Naive thymus-derived CD8-positive, alpha-beta T cell (primary cell): ENCODE data around the gene FAM174A. TPM values are rescaled to one million over a fixed set of nuclear protein-coding genes. Genes with fewer than 3 reads are reported as not detected.

Source experiments
- ATAC-seq, 2 donors: fragments of 150-1000 bp; cut with Tn5 transposase in 1 of 2; sonication (Bioruptor Pico), chemical (Tn5 transposase) in 1 of 2; 1 replicate in 1 of 2; 2 replicates in 1 of 2; pipeline ENCODE4 v1.10.0; 2021; ENCODE audit warnings: mild to moderate bottlenecking in 2 of 2, moderate library complexity in 2 of 2
- POLR2A ChIA-PET: fragments of 350-600 bp; sonication (Branson Sonifier 250); formaldehyde crosslinking; loops from one replicate; lab custom pipeline; 2021; ENCODE audit warnings: antibody characterized with exemption; lab: Charles Lee
- DNase-seq, 10 donors: peaks; one replicate each; pipeline versions ENCODE4 v3.0.0 to v3.0.0-alpha.2; 2020 to 2022
- H3K27ac Mint-ChIP-seq, 10 donors: one replicate each; pipeline ENCODE4 v1.8.0; 2020 to 2022; ENCODE audit warnings: mild to moderate bottlenecking in 10 of 10, mixed read lengths in 10 of 10, moderate library complexity in 4 of 10, inconsistent platforms in 1 of 10
- H3K27me3 Mint-ChIP-seq, 5 donors: one replicate each; pipeline ENCODE4 v1.8.0; 2021 to 2022; ENCODE audit warnings: mixed read lengths in 5 of 5
- H3K36me3 Mint-ChIP-seq, 3 donors: one replicate each; pipeline ENCODE4 v1.8.0; 2020 to 2022; ENCODE audit warnings: mixed read lengths in 3 of 3, mild to moderate bottlenecking in 2 of 3, inconsistent platforms in 1 of 3
- H3K4me1 Mint-ChIP-seq, 4 donors: one replicate each; pipeline ENCODE4 v1.8.0; 2021 to 2022; ENCODE audit warnings: mixed read lengths in 4 of 4
- H3K4me3 Mint-ChIP-seq, 10 donors: one replicate each; pipeline ENCODE4 v1.8.0; 2020 to 2022; ENCODE audit warnings: mild to moderate bottlenecking in 10 of 10, mixed read lengths in 10 of 10, moderate library complexity in 6 of 10, inconsistent platforms in 1 of 10
- H3K9me3 Mint-ChIP-seq, 9 donors: one replicate each; pipeline ENCODE4 v1.8.0; 2020 to 2022; ENCODE audit warnings: mixed read lengths in 9 of 9, mild to moderate bottlenecking in 3 of 9, inconsistent platforms in 1 of 9, moderate library complexity in 1 of 9
- polyA plus RNA-seq, 3 donors: library from polyadenylated mRNA; unstranded; fragments of 300-500 nt; fragmentation: Illumina TruSeq; gene quantifications; one replicate each; pipeline ENCODE4 v1.2.3, GENCODE V29; 2021
- total RNA-seq, 8 experiments: library from RNA in 2 of 8; stranded (reverse) in 2 of 8; gene quantifications; one replicate each; pipeline ENCODE4 v1.2.3 and lab custom pipeline; 2021 to 2026

The FAM174A gene
- total and polyA plus RNA-seq, 5 experiments from 2014 or later, result 4.4 to 7.5 (median 6.0) TPM

DNA sequence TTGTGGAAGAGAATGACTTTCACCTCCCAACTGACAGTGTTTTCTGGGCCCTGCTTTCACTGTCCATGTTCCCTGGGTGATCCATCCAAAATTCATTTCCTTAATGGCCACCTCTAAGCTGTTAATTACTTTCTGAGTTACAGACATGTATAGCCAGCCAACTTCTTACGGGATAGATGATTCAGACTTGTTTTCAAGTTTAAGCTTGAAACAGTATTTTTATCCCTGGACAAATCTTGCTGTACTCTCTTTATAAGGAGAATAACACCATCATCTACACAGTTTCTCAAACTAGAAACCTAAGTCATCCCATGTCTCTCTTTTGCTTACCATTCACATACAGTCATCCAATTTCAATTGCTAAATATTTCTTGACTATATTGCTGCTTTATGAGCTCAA is 6.9 kb downstream of the FAM174A start:
- Mint-ChIP-seq H3K9me3 (no peaks in the 10 kb centered on the region), H3K4me3 (no peak overlapping the region), H3K4me1 (peaks cover 17 to 49% (median 24%) of the 10 kb centered on the region in 4 donors), H3K36me3 (no peaks in the 10 kb centered on the region), H3K27me3 (no peaks in the 10 kb centered on the region), H3K27ac (no peak overlapping the region)
- ATAC-seq (no peak), DNase-seq (no peak)
- POLR2A ChIA-PET, result no interaction called here

DNA sequence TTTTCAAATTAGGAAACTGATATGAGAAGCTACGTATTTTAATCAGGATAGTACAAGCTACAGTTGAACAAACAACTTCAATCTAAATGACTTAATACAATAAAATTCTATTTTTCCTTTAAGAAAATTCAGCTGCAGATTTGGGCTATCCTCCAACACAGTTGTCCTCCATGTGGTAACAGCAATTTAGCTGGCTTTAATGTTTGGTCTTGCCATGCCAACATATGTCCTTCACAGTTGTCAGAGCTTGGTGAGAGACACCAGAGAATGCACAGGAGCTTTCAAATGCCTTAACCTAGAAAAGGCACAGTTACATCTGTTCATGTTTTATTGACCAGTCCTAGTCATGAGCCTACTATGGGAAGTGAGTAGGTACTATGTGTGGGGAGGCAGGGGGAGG is 10.8 kb downstream of the FAM174A start:
- peaks cover 7 to 40% (median 28%) of the 10 kb centered on the region in 4 donors for H3K4me1 Mint-ChIP-seq
- H3K27ac Mint-ChIP-seq, result no peak overlapping the region
- POLR2A ChIA-PET, result no interaction called here
- no peak for ATAC-seq
- H3K36me3 Mint-ChIP-seq, result peaks cover 0 to 2% (median 0%) of the 10 kb centered on the region in 3 donors
- DNase-seq, result no peak
- H3K4me3 Mint-ChIP-seq, result no peak overlapping the region
- no peaks in the 10 kb centered on the region for H3K9me3 Mint-ChIP-seq
- no peaks in the 10 kb centered on the region for H3K27me3 Mint-ChIP-seq

DNA sequence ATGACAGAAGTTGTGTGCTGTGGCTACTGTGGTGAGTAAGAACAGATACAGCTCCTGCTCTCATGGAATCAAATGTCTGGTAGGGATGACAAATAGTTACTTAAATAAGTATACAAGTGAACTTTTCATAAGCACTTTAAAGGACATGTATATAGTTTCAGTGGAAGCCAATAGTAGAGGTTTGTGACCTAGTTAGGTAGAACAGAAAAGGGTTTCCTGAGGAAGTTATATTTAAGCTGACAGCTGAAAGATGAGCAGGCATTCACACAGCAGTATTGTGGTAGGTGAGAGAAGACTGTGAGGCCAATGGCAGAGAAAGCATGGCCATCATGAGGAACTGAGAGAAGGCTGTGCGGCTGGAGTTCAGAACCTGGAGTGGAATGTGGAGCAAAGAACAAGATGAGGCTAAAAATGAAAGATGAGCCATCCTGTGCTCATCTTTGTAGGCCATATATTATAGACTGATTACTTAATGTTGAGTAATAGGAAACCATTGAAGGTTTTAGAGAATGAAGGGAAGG is 15.4 kb downstream of the FAM174A start:
- DNase-seq (no peak), ATAC-seq (no peak)
- no peaks in the 10 kb centered on the region for H3K27me3 Mint-ChIP-seq
- peaks cover 2 to 5% (median 4%) of the 10 kb centered on the region in 3 donors for H3K36me3 Mint-ChIP-seq
- POLR2A ChIA-PET, result no interaction called here
- H3K4me1 Mint-ChIP-seq, result peaks cover 5 to 20% (median 16%) of the 10 kb centered on the region in 4 donors
- H3K9me3 Mint-ChIP-seq, result peaks cover 0 to 2% (median 0%) of the 10 kb centered on the region in 9 donors
- H3K4me3 Mint-ChIP-seq, result no peak overlapping the region
- H3K27ac Mint-ChIP-seq, result peak overlapping the region in 2 of 10 donors; percentile 7 to 28

DNA sequence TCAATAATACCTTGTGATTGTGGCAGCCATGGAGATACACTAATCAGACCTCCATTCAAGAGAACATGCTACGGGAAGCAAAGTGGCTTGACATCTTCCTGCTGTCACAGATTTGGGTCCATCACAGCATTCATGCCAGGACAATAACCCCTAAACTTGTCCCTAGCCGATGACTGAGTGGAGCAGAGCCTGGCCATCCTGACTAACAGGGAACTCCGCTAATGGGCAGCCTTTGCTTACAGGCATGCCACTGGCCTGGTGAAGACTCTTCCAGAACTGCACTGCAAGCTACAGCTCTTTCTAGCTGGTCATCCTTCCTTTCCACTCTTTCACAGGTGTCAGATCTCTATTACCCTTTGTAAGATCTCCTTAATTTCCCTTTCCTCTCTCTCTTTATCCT is 16.0 kb downstream of the FAM174A start:
- POLR2A ChIA-PET, result no interaction called here
- H3K4me3 Mint-ChIP-seq, result no peak overlapping the region
- ATAC-seq (no peak), DNase-seq (no peak)
- peaks cover 2 to 6% (median 5%) of the 10 kb centered on the region in 3 donors for H3K36me3 Mint-ChIP-seq
- peaks cover 0 to 4% (median 0%) of the 10 kb centered on the region in 9 donors for H3K9me3 Mint-ChIP-seq
- peak overlapping the region in 3 of 10 donors; percentile 14 to 67 (median 39) for H3K27ac Mint-ChIP-seq
- H3K27me3 Mint-ChIP-seq, result no peaks in the 10 kb centered on the region
- peaks cover 5 to 20% (median 16%) of the 10 kb centered on the region in 4 donors for H3K4me1 Mint-ChIP-seq

DNA sequence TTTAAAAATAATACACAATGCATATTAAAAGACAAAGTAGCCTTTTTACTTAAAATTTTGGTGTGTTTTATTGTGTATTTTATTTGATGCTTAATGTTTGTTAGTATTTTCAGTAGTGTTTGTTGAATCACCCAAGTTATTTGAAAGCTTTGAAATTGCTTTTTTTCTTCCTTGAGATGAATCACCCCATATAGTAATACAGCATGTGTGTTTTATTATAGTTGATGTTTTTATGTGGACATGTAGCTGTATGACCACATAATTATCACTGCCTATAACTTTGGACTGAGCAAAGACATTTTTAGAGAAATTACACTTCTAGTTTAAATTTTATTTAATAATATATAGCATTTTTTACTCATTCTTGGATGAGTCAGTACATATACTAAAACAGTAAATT is 18.0 kb downstream of the FAM174A start:
- H3K9me3 Mint-ChIP-seq, result peaks cover 0 to 4% (median 2%) of the 10 kb centered on the region in 9 donors

DNA sequence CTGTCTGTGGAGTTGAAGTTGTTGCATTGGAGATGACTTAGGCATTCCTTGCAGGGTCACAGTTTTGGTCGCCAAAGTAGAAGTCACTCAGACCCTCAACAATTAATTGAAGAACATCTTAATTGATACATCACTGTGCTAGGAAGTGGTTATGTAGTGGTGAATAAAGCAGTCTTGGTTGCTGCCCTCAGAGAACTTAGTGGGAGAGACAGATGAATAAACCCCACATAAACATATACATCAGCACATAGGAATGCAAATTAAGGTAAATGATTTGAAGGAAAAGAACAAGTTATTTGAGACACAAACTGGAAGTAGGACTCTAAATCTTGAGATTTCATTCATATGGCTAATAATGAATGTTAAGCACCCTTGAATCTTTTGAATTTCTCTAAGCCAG is 25.7 kb downstream of the FAM174A start:
- no peak for DNase-seq
- Mint-ChIP-seq H3K27ac (no peak overlapping the region), H3K9me3 (peaks cover 0 to 5% (median 0%) of the 10 kb centered on the region in 9 donors), H3K36me3 (peaks cover 12 to 42% (median 37%) of the 10 kb centered on the region in 3 donors), H3K4me3 (no peak overlapping the region), H3K27me3 (no peaks in the 10 kb centered on the region), H3K4me1 (peaks cover 3 to 15% (median 13%) of the 10 kb centered on the region in 4 donors)
- no peak for ATAC-seq
- POLR2A ChIA-PET, result no interaction called here

More for the DNA sequence above, 18.0 kb downstream of the FAM174A start:
- Mint-ChIP-seq H3K36me3 (peaks cover 0 to 6% (median 5%) of the 10 kb centered on the region in 3 donors), H3K27me3 (no peaks in the 10 kb centered on the region), H3K4me1 (peaks cover 5 to 19% (median 16%) of the 10 kb centered on the region in 4 donors), H3K4me3 (no peak overlapping the region), H3K27ac (no peak overlapping the region)
- POLR2A ChIA-PET, result no interaction called here
- no peak for DNase-seq
- no peak for ATAC-seq

DNA sequence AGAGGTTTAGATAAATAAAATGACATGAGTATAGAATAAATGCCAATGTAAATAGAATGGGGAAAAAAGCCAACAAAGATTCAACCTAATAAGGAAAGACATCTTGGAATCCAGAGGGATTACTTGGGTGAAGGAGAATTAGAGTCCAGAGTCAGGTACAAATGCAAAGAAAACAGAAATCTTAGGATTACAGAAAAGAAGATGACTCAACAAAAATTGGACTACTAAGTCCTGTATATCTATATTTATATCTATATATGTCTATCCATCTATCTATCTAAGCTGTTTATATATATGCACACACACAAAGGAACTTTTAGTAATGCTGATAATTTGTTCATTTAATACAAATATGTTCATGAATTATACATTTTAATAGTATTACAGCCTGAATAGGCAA is 27.6 kb downstream of the FAM174A start:
- no peak for DNase-seq
- H3K4me3 Mint-ChIP-seq, result no peak overlapping the region
- H3K9me3 Mint-ChIP-seq, result peaks cover 0 to 5% (median 0%) of the 10 kb centered on the region in 9 donors
- POLR2A ChIA-PET, result no interaction called here
- no peak for ATAC-seq
- H3K36me3 Mint-ChIP-seq, result peaks cover 12 to 49% (median 42%) of the 10 kb centered on the region in 3 donors
- H3K4me1 Mint-ChIP-seq, result peaks cover 6 to 21% (median 14%) of the 10 kb centered on the region in 4 donors
- H3K27me3 Mint-ChIP-seq, result no peaks in the 10 kb centered on the region
- no peak overlapping the region for H3K27ac Mint-ChIP-seq

DNA sequence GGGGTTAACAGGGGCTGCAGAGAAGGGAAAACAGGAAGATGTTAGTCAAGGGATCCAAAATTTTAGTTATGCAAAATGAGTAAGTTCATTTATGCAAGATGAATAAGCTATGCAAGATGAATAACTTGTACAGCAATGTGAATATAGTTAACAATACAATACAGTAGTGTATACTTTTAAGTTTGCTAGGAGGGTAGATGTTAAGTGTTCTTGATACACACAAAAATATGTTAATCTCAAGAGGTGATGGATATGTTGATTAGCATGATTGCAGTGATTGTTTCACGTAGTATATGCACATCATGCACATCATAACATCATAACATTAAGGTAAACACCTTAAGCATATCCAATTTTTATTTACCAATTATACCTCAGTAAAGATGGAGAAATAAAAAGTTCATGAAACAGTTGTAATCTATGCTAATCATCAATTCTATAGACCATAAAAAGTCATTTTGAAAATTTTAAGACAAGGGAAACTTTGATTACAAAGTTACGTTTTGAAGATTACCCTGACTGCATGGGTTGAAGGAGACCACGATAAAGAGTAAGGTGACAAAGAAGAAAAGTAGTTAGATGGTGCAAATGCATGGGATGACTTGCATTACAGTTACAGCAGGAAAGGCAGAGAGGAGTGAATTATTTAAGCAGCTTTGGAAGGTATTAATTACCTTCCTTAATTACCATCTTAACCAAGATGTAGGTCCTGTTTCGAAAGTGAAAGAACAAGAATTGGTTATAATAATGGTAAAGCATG is 31.4 kb downstream of the FAM174A start:
- no peak for ATAC-seq
- POLR2A ChIA-PET, result no interaction called here
- DNase-seq, result no peak
- Mint-ChIP-seq H3K4me1 (peaks cover 3 to 11% (median 4%) of the 10 kb centered on the region in 4 donors), H3K36me3 (peaks cover 12 to 60% (median 25%) of the 10 kb centered on the region in 3 donors), H3K9me3 (no peaks in the 10 kb centered on the region), H3K4me3 (peak overlapping the region in 2 of 10 donors; percentile 8 to 72), H3K27ac (peak overlapping the region in 2 of 10 donors; percentile 8 to 64), H3K27me3 (no peaks in the 10 kb centered on the region)

DNA sequence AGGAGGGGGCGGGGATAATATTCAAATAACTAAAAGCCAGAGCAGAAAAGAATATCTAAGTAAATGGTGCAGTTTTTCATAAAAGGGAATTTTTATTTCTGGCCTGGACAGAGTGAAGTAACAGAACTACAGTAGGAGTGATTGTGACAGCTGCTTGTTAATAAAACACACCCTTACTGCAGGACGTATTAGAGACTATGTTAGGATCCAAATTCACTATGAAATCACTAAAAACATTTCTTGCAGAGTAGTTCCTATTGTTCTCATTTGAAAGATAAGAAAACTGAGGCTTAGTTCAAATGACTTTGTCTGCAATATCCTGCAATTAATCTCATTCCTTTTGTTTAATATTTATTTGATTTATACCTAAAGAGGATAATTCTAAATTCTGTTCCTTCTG is 39.5 kb downstream of the FAM174A start:
- Mint-ChIP-seq H3K27me3 (no peaks in the 10 kb centered on the region), H3K36me3 (peaks cover 0 to 17% (median 13%) of the 10 kb centered on the region in 3 donors), H3K4me3 (no peak overlapping the region), H3K27ac (no peak overlapping the region), H3K4me1 (peaks cover 0 to 2% (median 0%) of the 10 kb centered on the region in 4 donors), H3K9me3 (peaks cover 0 to 3% (median 0%) of the 10 kb centered on the region in 9 donors)
- ATAC-seq (no peak), DNase-seq (no peak)
- POLR2A ChIA-PET, result no interaction called here

DNA sequence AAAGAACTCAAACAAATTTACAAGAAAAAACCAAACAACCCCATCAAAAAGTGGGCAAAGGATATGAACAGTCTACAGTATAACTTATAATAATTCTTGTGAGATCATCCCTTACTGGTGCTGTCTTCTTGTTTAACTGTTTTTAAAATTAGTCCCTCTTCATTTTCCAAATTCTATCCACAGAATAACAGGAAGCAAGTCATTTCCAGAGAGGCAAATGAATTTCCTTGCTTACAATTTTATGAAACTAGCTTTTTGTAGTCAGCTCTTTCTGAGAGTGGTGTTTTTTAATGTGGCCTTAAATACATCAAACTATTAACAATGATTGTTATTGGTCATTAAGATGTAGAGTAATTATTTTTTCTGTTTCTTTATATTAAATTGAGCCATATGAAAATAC is 40.6 kb downstream of the FAM174A start:
- H3K4me3 Mint-ChIP-seq, result no peak overlapping the region
- H3K4me1 Mint-ChIP-seq, result peaks cover 0 to 5% (median 0%) of the 10 kb centered on the region in 4 donors
- H3K27me3 Mint-ChIP-seq, result no peaks in the 10 kb centered on the region
- peaks cover 7 to 24% (median 21%) of the 10 kb centered on the region in 3 donors for H3K36me3 Mint-ChIP-seq
- ATAC-seq, result no peak
- no peak overlapping the region for H3K27ac Mint-ChIP-seq
- peaks cover 0 to 3% (median 0%) of the 10 kb centered on the region in 9 donors for H3K9me3 Mint-ChIP-seq
- POLR2A ChIA-PET, result no interaction called here
- no peak for DNase-seq

DNA sequence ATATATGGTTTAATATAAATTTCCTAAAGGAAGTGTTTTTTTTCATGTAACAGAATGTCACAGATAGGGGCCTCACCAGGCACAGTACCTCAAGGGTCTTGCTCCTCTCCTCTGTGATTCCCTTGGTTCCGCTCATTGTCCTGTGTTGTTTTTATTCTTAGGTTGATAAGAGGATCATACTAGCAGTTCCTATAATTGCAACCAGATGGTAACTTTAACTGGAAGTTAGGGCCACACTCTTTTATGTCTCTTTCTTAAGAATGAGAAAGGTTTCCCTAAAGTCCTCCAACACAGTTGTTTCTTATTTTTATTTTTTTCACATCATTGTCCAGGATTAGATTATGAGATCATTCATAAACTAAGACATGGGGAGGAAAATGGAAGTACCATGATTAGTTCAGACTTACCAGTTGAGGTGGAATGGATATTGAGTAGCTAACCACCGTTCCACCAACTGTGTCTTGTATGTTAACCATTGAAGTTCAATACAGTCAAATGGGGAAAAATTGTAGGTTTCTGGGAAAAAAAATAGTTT is 41.1 kb downstream of the FAM174A start:
- H3K27me3 Mint-ChIP-seq, result no peaks in the 10 kb centered on the region

DNA sequence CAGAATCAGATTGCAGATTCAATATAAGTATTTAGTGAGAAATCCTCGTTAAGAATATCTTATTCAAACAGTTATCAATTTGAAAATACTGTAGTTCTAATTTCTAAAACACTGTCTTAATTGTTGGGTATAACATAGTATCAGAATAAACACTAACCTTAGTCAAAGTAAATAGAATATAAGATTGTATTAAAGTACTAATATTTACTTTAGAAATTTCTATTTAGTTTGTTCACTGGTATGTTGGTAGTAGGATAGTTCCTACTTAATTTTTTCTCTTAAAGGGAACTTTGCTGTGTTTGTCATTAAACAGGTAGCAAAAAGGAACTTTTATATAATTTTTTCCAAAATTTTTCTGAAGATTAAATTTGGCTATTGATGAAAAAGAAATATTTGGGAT is 42.3 kb downstream of the FAM174A start:
- peaks cover 0 to 5% (median 0%) of the 10 kb centered on the region in 4 donors for H3K4me1 Mint-ChIP-seq
- H3K27ac Mint-ChIP-seq, result no peak overlapping the region
- ATAC-seq, result no peak
- no peak overlapping the region for H3K4me3 Mint-ChIP-seq
- H3K27me3 Mint-ChIP-seq, result no peaks in the 10 kb centered on the region
- POLR2A ChIA-PET, result no interaction called here
- H3K36me3 Mint-ChIP-seq, result peaks cover 7 to 25% (median 24%) of the 10 kb centered on the region in 3 donors
- peaks cover 0 to under 1% (median 0%) of the 10 kb centered on the region in 9 donors for H3K9me3 Mint-ChIP-seq
- DNase-seq, result no peak

More for the DNA sequence above, 41.1 kb downstream of the FAM174A start:
- no peak for ATAC-seq
- peaks cover 7 to 27% (median 19%) of the 10 kb centered on the region in 3 donors for H3K36me3 Mint-ChIP-seq
- H3K4me3 Mint-ChIP-seq, result no peak overlapping the region
- H3K27ac Mint-ChIP-seq, result no peak overlapping the region
- H3K4me1 Mint-ChIP-seq, result peaks cover 0 to 5% (median 0%) of the 10 kb centered on the region in 4 donors
- H3K9me3 Mint-ChIP-seq, result peaks cover 0 to 3% (median 0%) of the 10 kb centered on the region in 9 donors
- no peak for DNase-seq
- POLR2A ChIA-PET, result no interaction called here

DNA sequence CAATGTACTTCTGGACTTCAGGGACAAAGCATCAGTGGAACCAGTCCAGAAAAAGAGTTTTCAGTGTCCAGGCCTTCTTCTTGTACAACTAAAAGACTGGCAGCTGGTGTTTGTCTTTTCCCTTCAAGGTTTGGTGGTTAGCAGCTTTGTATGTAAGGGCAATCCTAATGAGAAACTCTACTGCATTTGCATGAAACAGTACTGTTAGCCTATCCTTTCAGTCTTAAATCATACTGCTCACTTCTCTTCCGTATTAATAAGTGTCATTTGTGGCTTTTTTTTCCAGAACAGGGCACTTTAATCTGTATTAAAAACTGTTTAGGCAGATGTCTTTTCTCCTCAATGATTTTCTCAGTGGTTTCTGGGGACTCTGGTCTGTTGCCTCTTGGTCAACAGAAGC is 48.9 kb downstream of the FAM174A start:
- no peak for ATAC-seq
- Mint-ChIP-seq H3K4me3 (no peak overlapping the region), H3K27me3 (no peaks in the 10 kb centered on the region), H3K36me3 (peaks cover 7 to 45% (median 30%) of the 10 kb centered on the region in 3 donors), H3K27ac (no peak overlapping the region), H3K9me3 (peaks cover 0 to 1% (median 0%) of the 10 kb centered on the region in 9 donors), H3K4me1 (peaks cover 0 to 6% (median 2%) of the 10 kb centered on the region in 4 donors)
- DNase-seq, result no peak
- POLR2A ChIA-PET, result no interaction called here
